OCI-LY1 (cell line): ENCODE results near the gene RAB40C.
A peak's percentile ranks its signal among the peaks of the same experiment; 100 is the strongest.

Experiments used
- H2AFZ ChIP-seq: fragments of 200-600 bp; sonication (generic), shearing (Covaris generic); 2 replicates; pipeline ENCODE4 v1.6.0; 2014; ENCODE audit warnings: antibody characterized with exemption, mild to moderate bottlenecking, low read length
- H3F3A ChIP-seq: fragments of 200-600 bp; sonication (generic), shearing (Covaris generic); 2 replicates; pipeline ENCODE4 v1.6.0; 2014; ENCODE audit warnings: mild to moderate bottlenecking, antibody characterized with exemption, low read length, moderate library complexity; ENCODE audit not compliant: insufficient read depth
- H3K27ac ChIP-seq: fragments of 200-600 bp; sonication (generic); 2 replicates; pipeline ENCODE4 v1.5.1; 2014; ENCODE audit warnings: low read length, mixed run types, mild to moderate bottlenecking, low read depth; ENCODE audit not compliant: poor library complexity, severe bottlenecking
- H3K27me3 ChIP-seq: fragments of 200-600 bp; sonication (generic); 2 replicates; pipeline ENCODE4 v1.6.0; 2014; ENCODE audit warnings: antibody characterized with exemption, mild to moderate bottlenecking, low read length, moderate library complexity; ENCODE audit not compliant: insufficient read depth
- H3K36me3 ChIP-seq: fragments of 200-600 bp; sonication (generic); 2 replicates; pipeline ENCODE4 v1.6.1; 2014; ENCODE audit warnings: mild to moderate bottlenecking, antibody characterized with exemption, low read length, moderate library complexity, mixed read lengths; ENCODE audit not compliant: insufficient read depth
- H3K4me1 ChIP-seq: fragments of 200-600 bp; sonication (generic); 2 replicates; pipeline ENCODE4 v1.5.1; 2014; ENCODE audit warnings: mild to moderate bottlenecking, low read length, moderate library complexity; ENCODE audit not compliant: insufficient read depth, severe bottlenecking
- H3K4me2 ChIP-seq: fragments of 200-600 bp; sonication (generic), shearing (Covaris generic); 2 replicates; pipeline ENCODE4 v1.6.1; 2014; ENCODE audit warnings: low read length
- H3K4me3 ChIP-seq: fragments of 200-600 bp; sonication (generic); 2 replicates; pipeline ENCODE4 v1.5.1; 2014; ENCODE audit warnings: low read length, low read depth, mild to moderate bottlenecking, mixed read lengths; ENCODE audit not compliant: poor library complexity, severe bottlenecking
- H3K79me2 ChIP-seq: fragments of 200-600 bp; shearing (Covaris generic); 2 replicates; pipeline ENCODE4 v1.6.1; 2016; ENCODE audit warnings: mixed run types, low read length, mixed read lengths; ENCODE audit not compliant: insufficient read depth
- H3K9ac ChIP-seq: fragments of 200-600 bp; sonication (generic), shearing (Covaris generic); 2 replicates; pipeline ENCODE4 v1.6.1; 2014; ENCODE audit warnings: mild to moderate bottlenecking, low read length, mixed read lengths
- H3K9me2 ChIP-seq: fragments of 200-600 bp; sonication (generic), shearing (Covaris generic); 2 replicates; pipeline ENCODE4 v1.6.1; 2014; ENCODE audit warnings: low read depth, mild to moderate bottlenecking, low read length, mixed read lengths
- H3K9me3 ChIP-seq: fragments of 200-600 bp; shearing (Covaris generic); 2 replicates; pipeline ENCODE4 v1.6.1; 2014; ENCODE audit warnings: low read length, mixed read lengths
- H4K20me1 ChIP-seq: fragments of 200-600 bp; sonication (generic), shearing (Covaris generic); 2 replicates; pipeline ENCODE4 v1.6.0; 2016; ENCODE audit warnings: mild to moderate bottlenecking, low read length; ENCODE audit not compliant: insufficient read depth
- EZH2 ChIP-seq: fragments of 200-600 bp; sonication (generic), shearing (Covaris generic); IDR thresholded peaks from 2 replicates; pipeline ENCODE4 v1.8.0; 2017; ENCODE audit warnings: borderline replicate concordance, mixed run types, mild to moderate bottlenecking, antibody characterized with exemption, low read length, moderate library complexity, mixed read lengths
- TF ChIP-seq, protein P1 (sequence below): fragments of 200-600 bp; sonication (generic), shearing (Covaris generic); IDR thresholded peaks from 2 replicates; pipeline ENCODE4 v1.5.1; 2017; ENCODE audit warnings: mild to moderate bottlenecking, antibody characterized with exemption, low read length, moderate library complexity, mixed read lengths

RAB40C gene

DNA sequence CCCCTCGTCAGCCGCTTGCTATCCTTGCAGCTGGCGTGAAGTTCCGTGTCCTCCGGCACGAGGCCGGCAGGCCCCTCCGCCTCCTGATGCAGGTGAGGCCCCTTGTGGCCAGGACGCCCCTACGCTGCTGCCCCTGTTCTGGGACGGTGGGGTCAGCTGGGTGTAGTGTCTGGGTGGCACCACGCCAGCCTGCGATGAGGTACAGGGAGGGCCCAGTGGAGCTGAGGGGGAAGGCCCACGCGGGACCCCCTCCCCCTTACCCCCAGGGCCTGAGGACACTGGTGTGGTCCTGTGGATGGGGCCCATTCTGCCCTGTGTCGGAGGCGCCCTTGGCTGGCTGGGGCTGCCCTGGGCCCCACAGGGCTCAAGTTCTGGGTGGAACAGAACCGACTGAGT lies 7.7 kb upstream of the RAB40C start:
- Histone ChIP-seq H3K4me2 (no peak overlapping the region), H3K9ac (no peak overlapping the region), H3K36me3 (peaks cover 3% of the 10 kb centered on the region; the same call in 1 of the 2 replicates), H3F3A (no peaks in the 10 kb centered on the region), H2AFZ (no peak overlapping the region), H3K4me1 (peaks cover 10% of the 10 kb centered on the region), H3K27ac (no peak overlapping the region), H3K27me3 (no peaks in the 10 kb centered on the region), H3K4me3 (no peak overlapping the region), H3K79me2 (no peaks in the 10 kb centered on the region), H3K9me2 (no peaks in the 10 kb centered on the region), H4K20me1 (no peaks in the 10 kb centered on the region), H3K9me3 (no peaks in the 10 kb centered on the region)
- TF ChIP-seq, protein P1, sequence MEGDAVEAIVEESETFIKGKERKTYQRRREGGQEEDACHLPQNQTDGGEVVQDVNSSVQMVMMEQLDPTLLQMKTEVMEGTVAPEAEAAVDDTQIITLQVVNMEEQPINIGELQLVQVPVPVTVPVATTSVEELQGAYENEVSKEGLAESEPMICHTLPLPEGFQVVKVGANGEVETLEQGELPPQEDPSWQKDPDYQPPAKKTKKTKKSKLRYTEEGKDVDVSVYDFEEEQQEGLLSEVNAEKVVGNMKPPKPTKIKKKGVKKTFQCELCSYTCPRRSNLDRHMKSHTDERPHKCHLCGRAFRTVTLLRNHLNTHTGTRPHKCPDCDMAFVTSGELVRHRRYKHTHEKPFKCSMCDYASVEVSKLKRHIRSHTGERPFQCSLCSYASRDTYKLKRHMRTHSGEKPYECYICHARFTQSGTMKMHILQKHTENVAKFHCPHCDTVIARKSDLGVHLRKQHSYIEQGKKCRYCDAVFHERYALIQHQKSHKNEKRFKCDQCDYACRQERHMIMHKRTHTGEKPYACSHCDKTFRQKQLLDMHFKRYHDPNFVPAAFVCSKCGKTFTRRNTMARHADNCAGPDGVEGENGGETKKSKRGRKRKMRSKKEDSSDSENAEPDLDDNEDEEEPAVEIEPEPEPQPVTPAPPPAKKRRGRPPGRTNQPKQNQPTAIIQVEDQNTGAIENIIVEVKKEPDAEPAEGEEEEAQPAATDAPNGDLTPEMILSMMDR: no peak
- no peak for TF ChIP-seq EZH2

DNA sequence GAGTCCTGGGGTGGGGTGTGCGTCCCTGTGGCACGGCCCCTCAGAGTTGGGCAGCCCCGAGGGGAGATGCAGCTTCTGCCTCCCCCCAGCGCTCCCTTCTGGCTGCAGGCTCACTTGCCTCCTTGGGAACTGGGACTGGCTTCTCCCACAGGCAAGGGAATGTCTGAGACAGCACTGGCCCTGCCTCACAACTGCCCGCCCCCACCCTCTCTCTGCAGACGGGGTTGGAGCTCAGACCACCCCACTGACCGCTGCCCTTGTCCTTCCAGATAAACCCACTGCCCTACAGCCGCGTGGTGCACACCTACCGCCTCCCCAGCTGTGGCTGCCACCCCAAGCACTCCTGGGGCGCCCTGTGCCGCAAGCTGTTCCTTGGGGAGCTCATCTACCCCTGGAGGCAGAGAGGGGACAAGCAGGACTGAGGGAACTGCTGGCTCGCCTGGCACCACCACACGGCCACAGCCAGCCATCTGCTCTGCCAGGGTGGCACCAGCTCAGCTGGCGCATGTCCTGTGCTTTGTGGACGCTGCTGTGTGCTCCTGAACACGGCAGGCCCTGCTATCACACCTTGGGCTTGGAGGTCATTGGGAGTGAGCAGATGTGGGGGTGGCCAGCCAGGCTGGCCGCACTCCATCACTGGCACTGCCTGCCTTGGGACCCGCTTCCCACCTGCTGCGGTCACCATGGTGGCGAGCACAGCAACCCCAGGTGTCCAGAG lies 7.1 kb upstream of the RAB40C start:
- H3K36me3 ChIP-seq: peaks cover 3% of the 10 kb centered on the region; the same call in 1 of the 2 replicates
- no peak for TF ChIP-seq EZH2
- TF ChIP-seq, protein P1: no peak
- H4K20me1 ChIP-seq: no peaks in the 10 kb centered on the region
- no peak overlapping the region for H2AFZ ChIP-seq
- no peaks in the 10 kb centered on the region for H3K9me2 ChIP-seq
- H3K79me2 ChIP-seq: no peaks in the 10 kb centered on the region
- H3F3A ChIP-seq: no peaks in the 10 kb centered on the region
- H3K4me1 ChIP-seq: peaks cover 15% of the 10 kb centered on the region
- H3K27ac ChIP-seq: no peak overlapping the region
- no peak overlapping the region for H3K4me2 ChIP-seq
- H3K4me3 ChIP-seq: no peak overlapping the region
- no peak overlapping the region for H3K9ac ChIP-seq
- no peaks in the 10 kb centered on the region for H3K27me3 ChIP-seq
- H3K9me3 ChIP-seq: no peaks in the 10 kb centered on the region

DNA sequence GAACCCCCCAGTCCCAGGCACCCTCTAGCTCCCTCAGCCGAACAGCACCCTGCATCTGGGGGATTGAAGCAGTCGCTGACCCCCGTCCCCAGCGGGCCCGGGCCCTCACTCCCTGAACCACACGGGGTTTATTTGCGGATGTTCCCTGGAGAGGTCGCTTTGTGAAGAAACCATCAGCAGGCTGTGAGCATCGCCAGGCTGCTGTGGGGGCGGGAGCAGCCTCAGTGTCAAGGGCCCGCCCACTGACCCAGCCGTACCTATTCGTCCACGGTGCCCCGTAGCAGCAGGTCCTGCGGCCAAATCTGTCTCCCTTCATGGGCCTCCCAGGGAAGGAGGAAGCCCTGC lies 6.4 kb upstream of the RAB40C start:
- Histone ChIP-seq H3K27ac (no peak overlapping the region), H2AFZ (no peak overlapping the region), H3K9ac (no peak overlapping the region), H3K4me1 (peaks cover 18% of the 10 kb centered on the region), H3K9me2 (no peaks in the 10 kb centered on the region), H3K4me3 (no peak overlapping the region), H3K4me2 (peak overlapping the region; percentile 9; the same call in 1 of the 2 replicates), H4K20me1 (no peaks in the 10 kb centered on the region), H3K36me3 (peaks cover 3% of the 10 kb centered on the region; the same call in 1 of the 2 replicates), H3K27me3 (no peaks in the 10 kb centered on the region), H3K79me2 (no peaks in the 10 kb centered on the region), H3K9me3 (no peaks in the 10 kb centered on the region), H3F3A (no peaks in the 10 kb centered on the region)
- no peak for TF ChIP-seq EZH2
- TF ChIP-seq, protein P1: no peak
